Ovary (tissue), 3 donors: ENCODE results near the gene MTA1.

Experiments
- CTCF ChIP-seq, 3 donors: fragments of 450-650 bp in 2 of 3; fragments of 200-600 bp in 1 of 3; IDR thresholded peaks; one replicate each; pipeline versions ENCODE4 v1.5.1 to v1.8.0; 2016 to 2022; ENCODE audit warnings: antibody characterized with exemption in 3 of 3, mild to moderate bottlenecking in 1 of 3
- EP300 ChIP-seq: sonication (generic); formaldehyde crosslinking; IDR thresholded peaks from one replicate; pipeline ENCODE4 v1.6.1; 2017; ENCODE audit warnings: antibody characterized with exemption
- POLR2A ChIP-seq: fragments of 450-650 bp; IDR thresholded peaks from one replicate; pipeline ENCODE4 v1.6.1; 2017; ENCODE audit warnings: antibody characterized with exemption, mild to moderate bottlenecking, moderate library complexity
- donor health status: DM: no; HTN: no; CAD: no.

- TF ChIP-seq CTCF (IDR thresholded peaks at IDR 0.05) (no peak), EP300 (no peak), POLR2A (no peak)
These were observed 19.6 kb downstream of the MTA1 start for GRCh38 chr14:105439179-105439578.
